Activated CD8-positive, alpha-beta T cell treated with anti-CD3 and anti-CD28 coated beads for 36 hours (primary cell): Measurements from ENCODE around the gene MAL. TPM values are rescaled to one million over a fixed set of nuclear protein-coding genes. Genes with fewer than 3 reads are reported as not detected.

ENCODE experiments used
- ATAC-seq: fragments of 200-7000 bp; cut with Tn5 transposase; one replicate; pipeline ENCODE4 v1.10.0; 2021; ENCODE audit warnings: mild to moderate bottlenecking, moderate library complexity
- CTCF ChIA-PET: fragments of 350-600 bp; sonication (Branson Sonifier 250); formaldehyde crosslinking; loops from one replicate; lab custom pipeline; 2021; ENCODE audit warnings: antibody characterized with exemption; lab: Charles Lee
- POLR2A ChIA-PET: fragments of 350-600 bp; sonication (Branson Sonifier 250); formaldehyde crosslinking; loops from one replicate; lab custom pipeline; 2021; ENCODE audit warnings: antibody characterized with exemption; lab: Charles Lee
- DNase-seq: peaks from one replicate; pipeline ENCODE4 v3.0.0-alpha.2; 2020
- H3K27ac Mint-ChIP-seq: one replicate; pipeline ENCODE4 v1.8.0; 2021; ENCODE audit warnings: mild to moderate bottlenecking, mixed read lengths
- H3K27me3 Mint-ChIP-seq: one replicate; pipeline ENCODE4 v1.8.0; 2021; ENCODE audit warnings: mixed read lengths
- H3K36me3 Mint-ChIP-seq: one replicate; pipeline ENCODE4 v1.8.0; 2021; ENCODE audit warnings: low read depth, mixed read lengths
- H3K4me1 Mint-ChIP-seq: one replicate; pipeline ENCODE4 v1.8.0; 2021; ENCODE audit warnings: low read depth, mixed read lengths
- H3K4me3 Mint-ChIP-seq: one replicate; pipeline ENCODE4 v1.8.0; 2021; ENCODE audit warnings: mild to moderate bottlenecking, moderate library complexity, mixed read lengths
- H3K9me3 Mint-ChIP-seq: one replicate; pipeline ENCODE4 v1.8.0; 2021; ENCODE audit warnings: mixed read lengths
- CTCF ChIP-seq: fragments of 200-600 bp; IDR thresholded peaks from one replicate; pipeline ENCODE4 v1.8.0; 2022; ENCODE audit warnings: antibody characterized with exemption, mild to moderate bottlenecking
- intact Hi-C: fragments of 100-400 bp; cut with micrococcal nuclease; formaldehyde crosslinking; loops from one replicate; pipeline ENCODE4 v1.10.0; 2022
- total RNA-seq, 2 experiments: library from RNA; stranded (reverse); gene quantifications; one replicate each; pipeline ENCODE4 v1.2.3, GENCODE V29; 2021

The MAL gene
- total RNA-seq, 2 experiments from 2014 or later, result 54.0 to 59.2 TPM

DNA sequence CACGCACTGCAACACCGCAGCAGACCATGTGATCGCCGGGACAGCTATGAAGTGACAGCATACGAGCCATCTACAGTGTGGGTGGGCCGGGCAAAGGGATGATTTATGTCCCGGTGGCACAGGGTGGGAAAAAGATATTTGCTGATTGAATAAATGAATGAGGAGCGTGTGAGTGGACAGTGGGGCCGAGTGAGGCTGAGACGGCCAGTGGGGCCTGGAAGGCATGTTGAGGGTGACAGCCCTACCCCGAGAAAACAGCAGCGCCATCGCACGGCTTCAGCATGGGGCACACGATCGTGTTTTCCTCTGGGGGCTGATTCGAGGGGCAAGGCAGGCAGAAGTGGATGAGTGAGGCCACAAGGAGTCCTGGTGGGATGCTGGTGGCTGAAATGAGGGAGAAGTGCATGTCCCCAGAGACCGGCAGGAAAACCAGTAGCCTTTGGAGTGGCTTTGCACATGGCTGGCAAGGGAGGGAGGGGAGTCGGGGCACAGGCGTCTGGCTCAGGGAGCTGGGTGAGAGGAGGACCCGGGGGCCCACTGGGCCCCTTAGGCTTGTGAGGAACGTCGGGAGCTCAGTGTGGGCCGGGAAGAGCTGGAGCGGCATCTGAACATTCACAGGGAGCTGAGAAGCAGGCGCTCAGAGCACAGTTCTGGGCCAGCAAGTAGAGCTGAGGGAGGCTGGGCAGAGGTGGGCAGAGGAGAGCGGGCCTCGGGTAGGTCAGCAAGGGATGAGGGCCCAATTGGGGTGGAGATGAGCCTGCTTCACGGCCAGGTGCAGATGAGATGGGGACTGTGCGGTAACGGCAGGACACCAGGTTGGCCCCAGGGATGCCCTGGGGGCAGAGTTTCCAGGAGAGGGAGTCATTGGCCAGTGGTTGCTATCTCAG lies 32.1 kb upstream of the MAL start:
- ATAC-seq, result no peak
- intact Hi-C loops, result no loop called here
- H3K9me3 Mint-ChIP-seq, result no peaks in the 10 kb centered on the region
- no peak overlapping the region for H3K4me3 Mint-ChIP-seq
- TF ChIP-seq CTCF, result no peak
- no peaks in the 10 kb centered on the region for H3K36me3 Mint-ChIP-seq
- no peaks in the 10 kb centered on the region for H3K4me1 Mint-ChIP-seq
- no peak for DNase-seq
- H3K27me3 Mint-ChIP-seq, result peaks cover 15% of the 10 kb centered on the region
- H3K27ac Mint-ChIP-seq, result no peak overlapping the region
- ChIA-PET CTCF (no interaction called here), POLR2A (no interaction called here)

GRCh38 chr2:94994063-94994913 lies 31.2 kb upstream of the MAL start:
- Mint-ChIP-seq H3K4me1 (no peaks in the 10 kb centered on the region), H3K27ac (no peak overlapping the region), H3K27me3 (peaks cover 19% of the 10 kb centered on the region), H3K4me3 (no peak overlapping the region), H3K9me3 (no peaks in the 10 kb centered on the region), H3K36me3 (no peaks in the 10 kb centered on the region)
- ChIA-PET POLR2A (no interaction called here), CTCF (no interaction called here)
- no peak for TF ChIP-seq CTCF
- intact Hi-C loops, result no loop called here
- no peak for ATAC-seq
- no peak for DNase-seq

- intact Hi-C loops, result no loop called here
These were observed 30.5 kb upstream of the MAL start for GRCh38 chr2:94994914-94995552.

DNA sequence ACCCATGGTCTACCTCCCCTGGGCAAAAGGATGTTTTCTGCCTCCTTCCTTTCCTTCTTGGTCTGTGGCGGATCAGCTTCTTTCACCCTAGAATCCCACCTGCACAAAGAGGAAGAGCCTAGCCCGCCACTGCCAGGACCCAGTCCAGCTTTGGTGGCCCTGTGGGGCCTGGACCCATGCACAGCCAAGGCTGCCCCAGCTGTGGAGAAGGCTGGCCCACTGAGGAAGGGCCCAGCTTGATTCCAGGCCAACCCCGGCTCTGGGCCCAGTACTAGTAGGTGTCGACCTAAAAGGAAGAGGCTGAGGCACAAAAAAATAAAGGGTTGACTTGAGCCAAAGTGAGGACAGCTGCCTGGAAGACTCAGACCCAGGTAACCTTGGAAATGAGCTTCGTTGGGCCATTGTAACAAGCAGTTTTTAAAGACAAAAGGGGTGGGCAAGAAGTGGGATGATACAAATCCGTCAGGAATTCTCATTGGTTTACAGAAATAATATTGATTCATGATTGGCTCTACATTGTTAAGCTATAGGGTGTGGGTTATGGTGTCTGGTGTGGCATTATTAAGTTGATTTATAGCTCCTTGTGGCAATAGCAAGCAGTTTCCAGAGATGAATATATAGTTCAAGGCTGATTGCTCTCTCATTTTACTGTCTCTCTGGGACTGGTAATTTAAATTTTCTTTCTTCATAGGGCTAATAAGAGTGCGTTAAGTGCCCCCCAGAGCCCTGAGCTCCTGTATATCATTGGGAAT lies 29.8 kb upstream of the MAL start:
- H3K27me3 Mint-ChIP-seq, result peaks cover 19% of the 10 kb centered on the region
- H3K4me3 Mint-ChIP-seq, result no peak overlapping the region
- ATAC-seq (no peak), DNase-seq (no peak)
- H3K27ac Mint-ChIP-seq, result no peak overlapping the region
- no peaks in the 10 kb centered on the region for H3K4me1 Mint-ChIP-seq
- intact Hi-C loops, result no loop called here
- CTCF ChIA-PET, result interaction anchor here (0.8 to 2.4 kb wide), 5 partner anchors 9 to 120 kb away, joined by 3 to 12 read pairs (median 5); no protein-coding TSS in a partner anchor
- POLR2A ChIA-PET, result interaction anchor here (0.9 kb wide), 1 partner anchor 12 kb away, joined by 3 read pairs; no protein-coding TSS in a partner anchor
- H3K36me3 Mint-ChIP-seq, result no peaks in the 10 kb centered on the region
- no peaks in the 10 kb centered on the region for H3K9me3 Mint-ChIP-seq
- no peak for TF ChIP-seq CTCF

More at GRCh38 chr2:94994914-94995552, 30.5 kb upstream of the MAL start:
- no peak for DNase-seq
- H3K4me1 Mint-ChIP-seq, result no peaks in the 10 kb centered on the region
- TF ChIP-seq CTCF, result no peak
- H3K27ac Mint-ChIP-seq, result no peak overlapping the region
- H3K4me3 Mint-ChIP-seq, result no peak overlapping the region
- ChIA-PET CTCF (interaction anchor here (0.8 to 2.4 kb wide), 3 partner anchors 39 to 120 kb away, joined by 3 to 12 read pairs (median 5); no protein-coding TSS in a partner anchor), POLR2A (interaction anchor here (0.9 kb wide), 1 partner anchor 13 kb away, joined by 3 read pairs; no protein-coding TSS in a partner anchor)
- no peak for ATAC-seq
- H3K9me3 Mint-ChIP-seq, result no peaks in the 10 kb centered on the region
- peaks cover 19% of the 10 kb centered on the region for H3K27me3 Mint-ChIP-seq
- H3K36me3 Mint-ChIP-seq, result no peaks in the 10 kb centered on the region
